Cerebellar cortex (tissue), 1 donor: ENCODE results near the gene CSRNP3.
"Not testable (repeated sequence)": the region's sequence is repeated elsewhere in the genome, so short reads cannot be mapped to it uniquely, and the experiment has no call there.

Experiments
- DNase-seq: peaks from one replicate; pipeline ENCODE4 v3.0.0-alpha.2; 2015; ENCODE audit warnings: low spot score

Gene CSRNP3

DNA sequence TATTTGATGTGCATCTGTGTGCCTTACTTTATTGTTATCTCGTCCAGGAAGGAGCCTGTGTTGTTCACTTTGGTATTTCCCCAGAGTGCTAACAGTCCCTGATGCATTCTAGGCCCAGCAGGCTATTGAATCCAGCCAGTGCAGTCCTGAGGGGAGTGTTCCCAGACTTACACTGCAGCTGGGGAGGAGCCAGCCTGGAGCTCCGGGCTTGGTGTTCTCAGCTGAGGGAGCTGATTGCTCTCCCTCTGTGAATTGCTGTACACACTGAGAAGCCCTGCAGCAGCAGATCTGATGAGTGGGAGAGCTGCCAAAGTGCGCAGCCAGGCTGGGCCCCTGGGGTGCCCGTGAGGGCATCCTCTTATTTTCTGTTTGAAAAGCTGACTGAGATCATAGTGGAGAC lies 165.4 kb downstream of the CSRNP3 start:
- DNase-seq: peak; percentile 65

DNA sequence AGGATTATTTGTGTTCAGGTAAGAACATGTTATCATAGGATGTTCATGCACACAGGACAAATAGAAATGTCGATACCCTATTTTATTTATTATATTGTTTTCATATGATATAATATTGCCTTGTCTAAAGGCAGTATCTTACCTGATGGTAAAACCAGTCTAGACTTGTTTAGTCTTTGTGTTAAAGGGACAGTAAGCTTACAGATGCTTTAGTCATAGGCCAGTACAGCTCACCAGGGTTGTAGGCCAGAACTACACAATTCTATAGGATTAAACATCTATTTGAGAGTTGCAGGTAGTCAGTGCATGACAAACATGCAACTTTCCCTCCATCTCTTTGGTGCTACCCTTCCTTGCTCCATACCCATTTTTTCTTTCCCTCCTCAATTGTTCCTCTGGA lies 166.0 kb downstream of the CSRNP3 start:
- no peak for DNase-seq

GRCh38 chr2:165636959-165637358 lies 167.5 kb downstream of the CSRNP3 start:
- no peak for DNase-seq

DNA sequence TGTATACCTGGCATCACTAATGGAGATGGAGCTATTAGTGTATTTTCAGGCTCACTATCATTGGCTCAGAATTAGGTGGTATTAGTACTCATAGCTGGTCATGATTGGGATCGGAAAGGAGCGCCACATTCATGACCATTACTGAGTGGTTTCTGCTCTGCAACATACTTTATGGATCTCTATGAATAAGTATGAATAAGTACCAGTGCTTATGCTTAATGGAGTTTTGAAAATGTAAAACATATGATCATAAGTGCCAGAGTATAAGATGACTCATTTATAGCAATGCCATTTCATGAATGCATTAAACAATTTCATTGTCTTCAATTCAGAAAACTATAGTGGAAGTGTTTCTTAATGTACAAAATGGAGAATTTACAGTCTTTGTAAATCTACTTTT lies 167.9 kb downstream of the CSRNP3 start:
- DNase-seq: no peak

- DNase-seq: no peak
These were observed 170.0 kb downstream of the CSRNP3 start for GRCh38 chr2:165639504-165639903.

DNA sequence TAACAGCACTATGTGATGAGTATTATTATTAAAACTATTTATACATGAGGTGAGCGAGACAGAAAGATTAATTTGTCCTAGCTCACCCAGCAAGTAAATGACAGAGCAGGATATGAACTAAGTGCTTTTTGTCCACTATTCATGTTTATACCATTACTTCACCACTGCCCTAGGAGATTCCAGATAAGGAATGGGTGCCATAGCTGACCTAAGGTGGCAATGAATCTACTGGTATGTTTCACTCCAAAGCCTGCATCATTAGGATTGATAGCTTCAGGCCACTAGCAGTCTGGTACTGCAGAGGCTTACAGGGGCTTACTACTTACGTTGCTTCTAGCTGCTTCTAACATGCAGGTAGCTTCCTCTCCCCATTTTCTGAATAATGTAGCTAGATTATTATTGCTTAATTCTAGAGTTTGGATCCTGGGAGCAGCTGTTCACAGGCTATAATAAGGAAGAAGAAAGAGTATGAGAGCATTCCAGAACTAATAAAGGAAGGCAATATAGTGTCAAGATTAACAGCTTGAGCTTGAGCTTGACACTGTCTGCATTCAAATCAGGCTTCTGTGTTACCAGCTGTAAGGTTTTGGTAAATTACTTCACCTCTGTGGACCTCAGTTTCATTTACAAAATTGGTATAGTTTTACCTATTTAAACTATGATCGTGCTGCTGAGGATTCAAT lies 170.9 kb downstream of the CSRNP3 start:
- no peak for DNase-seq

- peak; percentile 79 for DNase-seq
These were observed 176.7 kb downstream of the CSRNP3 start for GRCh38 chr2:165645930-165646831.

- DNase-seq: no peak
These were observed 177.9 kb downstream of the CSRNP3 start for GRCh38 chr2:165647409-165647808.

DNA sequence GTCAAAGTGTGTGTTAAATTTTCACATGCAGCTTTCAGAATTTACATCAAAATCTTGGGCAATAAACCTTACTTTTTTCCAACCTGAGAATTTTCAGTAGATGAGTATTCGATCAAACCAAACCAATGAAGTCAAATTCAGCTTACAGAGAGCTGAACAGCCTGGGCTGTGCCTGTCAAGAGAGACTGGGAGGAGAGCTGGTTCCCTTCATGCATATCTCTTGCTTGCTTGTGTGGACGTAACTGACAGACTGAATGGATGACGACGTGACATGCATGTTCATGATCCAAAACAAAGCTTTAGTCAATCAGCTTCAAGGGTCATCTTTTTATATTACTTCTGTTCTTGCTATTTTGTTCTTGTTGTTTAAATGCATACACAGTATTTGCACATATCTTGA lies 179.3 kb downstream of the CSRNP3 start:
- peak; percentile 4 for DNase-seq

DNA sequence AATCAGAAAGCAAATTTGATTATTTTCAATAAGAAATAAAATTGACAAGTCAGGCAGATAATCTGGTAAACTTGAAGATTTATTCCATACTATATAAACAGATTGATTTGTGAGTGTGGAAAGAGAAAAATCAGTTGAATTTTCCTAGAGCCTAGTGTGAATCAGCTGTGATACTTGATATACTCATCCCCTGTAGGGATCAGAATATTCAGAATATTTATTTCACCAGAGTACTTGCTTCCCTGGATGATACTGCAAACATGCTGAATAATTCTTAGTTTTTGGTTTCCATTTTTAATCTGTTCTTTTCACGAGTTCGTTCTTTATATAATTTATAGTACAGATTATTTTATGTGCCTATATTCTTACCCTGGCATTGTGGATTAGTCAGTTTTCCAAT lies 181.7 kb downstream of the CSRNP3 start:
- DNase-seq: no peak

- DNase-seq: no peak
These were observed 186.2 kb downstream of the CSRNP3 start for GRCh38 chr2:165655661-165656060.

DNA sequence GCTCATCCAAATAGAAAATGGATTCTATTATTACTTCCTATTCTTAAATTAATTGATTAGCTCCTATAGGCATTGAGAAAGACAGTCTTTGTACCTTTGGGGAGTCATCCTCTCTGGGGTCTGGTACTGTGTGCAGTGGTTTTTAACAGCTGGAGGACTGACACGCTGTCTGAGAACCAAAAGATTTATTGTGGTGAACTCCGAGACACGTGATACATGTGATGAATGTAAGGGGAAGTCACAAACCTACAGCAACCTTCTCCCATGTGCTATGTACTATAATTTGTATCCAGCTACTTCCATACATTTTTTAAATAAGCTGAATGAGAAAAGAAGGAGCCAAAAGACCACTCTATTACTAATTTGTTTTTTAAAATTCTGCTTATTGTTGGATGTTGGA lies 190.9 kb downstream of the CSRNP3 start:
- DNase-seq: no peak

DNA sequence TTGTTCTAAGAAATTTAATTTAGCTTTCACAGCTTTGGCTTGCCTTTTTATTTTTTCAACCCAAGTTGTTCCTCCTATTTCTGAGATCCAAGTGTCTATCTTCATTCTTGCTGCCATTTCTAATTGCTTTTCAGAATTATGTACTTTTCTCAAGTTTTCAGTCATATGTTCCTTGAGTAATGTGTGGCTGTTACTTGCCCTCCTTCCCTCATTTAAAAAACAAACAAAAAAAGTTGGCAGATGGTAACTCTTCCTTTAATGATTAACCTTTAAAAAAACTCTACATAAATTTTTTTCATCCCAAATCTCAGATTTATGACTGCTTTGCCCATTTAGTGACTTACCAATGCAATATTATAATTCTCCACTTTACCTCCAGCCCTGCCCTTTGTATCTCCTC lies 193.2 kb downstream of the CSRNP3 start:
- no peak for DNase-seq

- no peak for DNase-seq
These were observed 196.1 kb downstream of the CSRNP3 start for GRCh38 chr2:165665614-165666013.

- DNase-seq: not testable (repeated sequence)
These were observed 196.6 kb downstream of the CSRNP3 start for GRCh38 chr2:165666073-165666472.

GRCh38 chr2:165666605-165667004 lies 197.1 kb downstream of the CSRNP3 start:
- DNase-seq: no peak

DNA sequence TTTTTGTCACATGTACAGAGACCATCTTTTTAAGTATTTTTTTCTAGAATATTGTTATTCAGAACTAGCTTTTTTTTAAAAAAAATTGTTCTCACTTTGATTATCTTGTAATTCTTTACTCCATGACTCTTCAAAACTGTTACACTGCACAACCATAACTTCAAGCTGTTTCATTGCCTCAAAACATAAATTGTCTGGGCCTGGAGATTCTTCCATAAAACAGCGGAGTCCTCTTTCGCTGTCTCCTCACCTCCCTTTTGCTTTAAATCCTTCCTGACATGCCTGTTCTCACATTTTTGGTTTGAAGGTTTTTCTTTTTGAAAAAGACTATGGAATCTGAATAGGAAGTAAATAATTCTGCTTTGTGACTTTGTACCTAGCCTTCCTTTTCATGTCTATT lies 197.9 kb downstream of the CSRNP3 start:
- DNase-seq: no peak

DNA sequence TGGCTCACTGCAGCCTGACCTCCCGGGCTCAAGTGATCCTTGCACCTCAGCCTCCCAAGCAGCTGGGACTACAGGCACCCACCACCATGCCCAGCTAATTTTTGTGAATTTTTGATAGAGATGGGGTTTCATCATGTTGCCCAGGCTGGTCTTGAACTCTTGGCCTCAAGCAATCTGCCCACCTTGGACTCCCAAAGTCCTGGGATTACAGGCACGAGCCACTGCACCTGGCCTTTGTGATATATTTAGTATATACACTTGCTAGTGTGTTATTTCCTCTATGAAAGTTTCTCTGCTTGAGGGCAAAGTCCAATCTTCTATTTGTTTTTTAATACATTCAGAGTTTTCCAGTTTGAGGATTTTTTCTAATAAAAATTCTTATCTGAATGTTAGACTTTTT lies 205.3 kb downstream of the CSRNP3 start:
- DNase-seq: no peak

DNA sequence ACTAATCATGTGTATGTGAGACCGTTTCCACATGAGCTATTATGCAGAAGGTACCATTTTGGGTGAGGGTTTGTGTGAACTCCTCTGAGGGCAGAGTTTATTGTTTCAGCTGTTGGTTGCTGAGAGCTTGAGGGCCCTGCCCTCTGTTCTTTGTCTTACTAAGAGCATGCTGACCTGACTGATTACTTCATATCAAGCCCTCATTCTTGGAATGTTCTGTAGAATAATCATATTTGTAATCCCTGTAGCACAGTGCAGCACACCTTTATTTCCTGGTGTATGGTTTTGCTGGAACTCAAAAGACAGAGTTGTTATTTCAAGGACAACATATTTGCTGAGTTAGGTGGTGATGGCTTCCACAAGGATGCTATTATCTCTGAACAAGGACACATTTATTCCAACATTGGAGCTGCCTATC lies 206.1 kb downstream of the CSRNP3 start:
- no peak for DNase-seq

DNA sequence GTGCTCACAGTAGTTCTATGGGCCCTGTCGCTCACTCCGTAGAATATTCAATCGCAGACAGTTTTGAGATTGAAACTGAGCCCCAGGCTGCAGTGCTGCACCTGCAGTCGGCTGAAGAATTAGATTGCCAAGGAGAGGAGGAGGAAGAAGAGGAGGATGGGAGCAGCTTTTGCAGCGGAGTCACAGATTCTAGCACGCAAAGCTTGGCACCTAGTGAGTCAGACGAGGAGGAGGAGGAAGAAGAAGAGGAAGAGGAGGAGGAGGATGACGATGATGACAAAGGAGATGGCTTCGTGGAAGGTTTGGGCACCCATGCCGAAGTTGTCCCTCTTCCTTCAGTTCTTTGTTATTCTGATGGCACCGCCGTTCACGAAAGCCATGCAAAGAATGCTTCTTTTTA lies 209.4 kb downstream of the CSRNP3 start:
- DNase-seq: no peak

- no peak for DNase-seq
These were observed 210.1 kb downstream of the CSRNP3 start for GRCh38 chr2:165679621-165680020.

GRCh38 chr2:165681841-165682240 lies 212.3 kb downstream of the CSRNP3 start:
- DNase-seq: no peak

GRCh38 chr2:165682546-165682945 lies 213.0 kb downstream of the CSRNP3 start:
- no peak for DNase-seq
